HG02870 (cell line): Measurements from ENCODE around the gene SLC15A3.
A peak's percentile ranks its signal among the peaks of the same experiment; 100 is the strongest.

Source experiments
- ATAC-seq: cut with Tn5 transposase; IDR thresholded peaks from one replicate; pipeline ENCODE4 v1.9.1; 2021; ENCODE audit warnings: mild to moderate bottlenecking, moderate library complexity; ENCODE audit not compliant: unreplicated experiment

SLC15A3 gene

GRCh38 chr11:60951904-60952741 is at the start of gene SLC15A3:
Gene SLC15A3 (minus strand): TSS chr11:60952176. CDS start chr11:60951551, 625 bp downstream.
- ATAC-seq: peak; percentile 64

- ATAC-seq: no peak
Measured at GRCh38 chr11:61000426-61000825, 48.5 kb upstream of the SLC15A3 start.

- ATAC-seq: no peak
Measured at GRCh38 chr11:60996381-60997138, 44.6 kb upstream of the SLC15A3 start.

GRCh38 chr11:60995798-60996197 is 43.8 kb upstream of the SLC15A3 start:
- ATAC-seq: no peak

GRCh38 chr11:60994541-60995080 is 42.6 kb upstream of the SLC15A3 start:
- no peak for ATAC-seq

DNA sequence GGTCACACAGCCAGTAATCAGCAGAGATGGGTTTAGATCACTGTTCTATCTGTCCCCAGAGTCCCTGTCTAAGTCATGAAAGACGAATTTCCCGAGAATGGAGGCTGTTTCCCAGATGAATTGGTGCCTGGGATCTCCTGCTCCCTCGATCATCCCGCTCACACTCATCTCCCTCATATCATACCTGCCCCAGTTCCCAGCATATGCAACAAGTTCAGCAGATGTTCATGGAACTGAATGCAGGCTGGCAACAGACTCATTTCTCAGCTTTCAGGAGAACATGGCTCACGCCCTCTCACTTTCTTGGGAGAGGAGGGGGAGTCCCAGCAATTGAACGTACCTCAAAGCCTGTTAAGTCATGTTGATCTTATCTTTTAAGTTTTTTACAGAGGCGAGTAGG is 41.6 kb upstream of the SLC15A3 start:
- ATAC-seq: no peak

- no peak for ATAC-seq
Measured at GRCh38 chr11:60992842-60993409, 41.0 kb upstream of the SLC15A3 start.

GRCh38 chr11:60991457-60991856 is 39.5 kb upstream of the SLC15A3 start:
- no peak for ATAC-seq

DNA sequence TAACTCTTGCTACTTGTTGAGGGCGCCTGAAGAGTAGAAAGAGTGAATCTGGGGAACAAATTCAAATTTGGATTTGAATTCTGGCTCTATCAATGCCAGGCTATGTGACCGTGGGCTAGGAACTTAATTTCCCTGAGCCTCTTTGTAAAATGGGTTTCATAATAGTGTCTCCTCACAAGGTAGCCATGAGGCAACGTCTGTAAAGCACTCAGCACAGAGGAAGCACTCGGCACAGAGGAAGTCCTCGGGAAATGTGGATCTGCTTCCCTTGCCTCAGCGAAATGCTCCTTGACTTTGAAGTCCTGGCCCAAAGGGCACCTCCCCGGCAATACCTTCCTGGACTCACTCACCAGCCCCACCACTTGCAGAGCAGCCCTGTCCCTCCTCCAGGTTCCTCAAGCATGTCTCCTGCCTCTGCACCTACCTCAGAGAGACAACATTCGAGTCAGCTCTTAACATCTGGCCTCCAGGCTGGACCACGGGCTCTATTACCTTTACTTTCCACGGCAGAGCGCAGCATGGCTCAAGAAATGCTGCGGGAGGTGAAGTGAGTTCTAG is 37.2 kb upstream of the SLC15A3 start:
- no peak for ATAC-seq

- ATAC-seq: no peak
Measured at GRCh38 chr11:60988658-60989057, 36.7 kb upstream of the SLC15A3 start.

DNA sequence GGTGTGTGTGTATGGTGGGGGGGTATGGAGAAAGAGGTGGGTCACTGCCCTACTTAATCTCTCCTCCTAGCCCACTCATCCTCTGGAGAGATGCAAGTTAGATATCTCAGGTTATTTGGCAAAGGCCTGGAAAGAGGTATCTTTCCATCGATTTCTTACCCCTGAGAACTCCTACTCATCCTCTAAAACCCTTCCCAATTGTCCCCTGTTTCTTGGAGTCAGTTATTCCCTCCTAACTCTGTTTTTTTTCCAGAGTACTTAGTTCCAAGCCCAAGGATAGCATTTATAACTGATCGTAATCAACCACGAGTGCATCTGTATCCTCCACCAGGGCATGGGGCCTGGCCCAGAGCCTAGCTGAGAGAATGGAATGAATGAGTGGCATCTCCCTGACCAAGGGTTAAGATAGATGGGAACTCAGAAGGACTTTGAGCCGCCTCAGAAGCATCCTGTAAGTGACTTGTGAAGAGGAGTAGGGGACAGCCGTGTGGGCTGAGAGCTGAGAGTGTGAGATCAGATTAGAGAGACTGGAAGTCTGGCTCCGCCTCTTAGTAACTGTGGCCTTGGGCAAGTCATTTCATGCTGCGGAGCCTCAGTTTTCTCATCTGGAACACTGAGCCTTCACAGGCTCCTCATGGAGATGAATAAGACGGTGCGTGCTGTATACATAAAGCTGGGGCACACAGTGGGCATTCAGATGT is 35.8 kb upstream of the SLC15A3 start:
- no peak for ATAC-seq

GRCh38 chr11:60985991-60986915 is 34.3 kb upstream of the SLC15A3 start:
- ATAC-seq: no peak

DNA sequence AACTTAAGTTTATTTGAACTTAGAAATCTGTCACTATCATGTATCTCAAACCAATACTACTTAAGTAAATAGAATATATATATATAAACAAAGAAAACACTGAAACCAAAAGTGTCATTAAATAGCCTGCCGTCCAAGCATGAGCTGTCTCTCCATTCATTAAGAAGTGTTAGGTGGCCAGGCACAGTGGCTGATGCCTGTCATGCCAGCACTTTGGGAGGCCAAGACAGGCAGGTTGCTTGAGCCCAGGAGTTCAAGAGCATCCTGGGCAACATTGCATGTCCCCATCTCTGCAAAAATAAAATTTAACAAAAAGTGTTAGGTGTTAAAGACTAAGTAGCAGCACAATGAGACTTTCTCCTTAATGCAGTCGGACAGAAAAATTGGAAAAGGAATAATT is 33.5 kb upstream of the SLC15A3 start:
- ATAC-seq: no peak

DNA sequence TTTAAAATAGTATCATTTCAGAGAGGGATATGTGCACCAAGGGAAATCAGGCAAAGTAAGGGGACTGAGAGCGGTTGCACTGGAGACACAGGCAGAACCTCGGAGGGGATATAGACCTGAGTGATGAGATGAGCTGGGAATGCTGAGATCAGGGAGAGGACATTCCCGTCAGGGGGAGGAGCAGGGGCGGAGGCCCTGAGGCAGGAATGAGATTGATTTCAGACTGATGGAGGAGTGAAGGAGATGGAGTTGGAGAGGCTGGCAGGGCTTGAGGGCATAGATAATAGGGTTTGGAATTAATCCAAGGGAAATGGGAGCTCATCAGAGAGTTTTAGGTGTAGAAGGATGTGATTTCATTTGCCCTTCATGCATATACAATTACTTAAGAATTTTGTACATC is 32.7 kb upstream of the SLC15A3 start:
- no peak for ATAC-seq

DNA sequence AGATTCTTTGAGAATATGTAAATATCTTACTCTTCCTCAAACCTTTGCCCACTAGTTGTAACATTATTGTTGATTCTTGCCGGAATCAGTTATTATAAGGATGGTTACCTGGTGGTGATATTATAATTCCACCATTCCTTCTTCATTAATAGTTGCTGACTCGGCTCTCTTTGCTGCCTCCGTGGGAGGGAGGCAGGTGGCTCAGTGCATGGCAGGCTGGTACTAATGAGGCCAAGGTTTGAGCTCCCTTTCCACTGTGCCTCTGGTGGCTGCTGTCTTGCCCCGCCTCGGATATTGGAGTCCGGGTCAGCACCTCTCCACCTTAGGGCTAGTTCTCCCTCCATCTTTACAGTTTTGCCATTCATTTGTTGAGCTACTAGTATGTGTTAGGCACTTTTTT is 32.2 kb upstream of the SLC15A3 start:
- ATAC-seq: no peak

DNA sequence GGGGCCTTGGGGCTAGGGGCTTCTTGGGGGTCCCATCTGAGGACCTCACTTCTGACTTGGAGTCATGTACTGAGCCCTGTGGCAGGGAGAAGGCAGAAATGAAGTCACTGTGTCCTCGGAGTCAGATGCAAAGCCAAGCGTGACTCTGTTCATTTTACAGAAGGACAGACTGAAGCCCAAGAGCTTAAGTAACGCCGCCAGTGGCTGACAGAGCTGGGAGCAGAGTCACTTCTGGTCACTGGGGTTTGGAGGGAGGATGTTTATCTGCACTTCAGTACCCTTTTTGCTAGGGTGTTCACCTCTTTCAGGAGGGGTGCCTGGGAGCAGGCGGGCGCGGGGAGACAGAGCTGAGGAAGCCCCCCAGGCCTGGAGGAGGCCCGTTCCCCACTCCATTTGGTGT is 30.2 kb upstream of the SLC15A3 start:
- no peak for ATAC-seq

DNA sequence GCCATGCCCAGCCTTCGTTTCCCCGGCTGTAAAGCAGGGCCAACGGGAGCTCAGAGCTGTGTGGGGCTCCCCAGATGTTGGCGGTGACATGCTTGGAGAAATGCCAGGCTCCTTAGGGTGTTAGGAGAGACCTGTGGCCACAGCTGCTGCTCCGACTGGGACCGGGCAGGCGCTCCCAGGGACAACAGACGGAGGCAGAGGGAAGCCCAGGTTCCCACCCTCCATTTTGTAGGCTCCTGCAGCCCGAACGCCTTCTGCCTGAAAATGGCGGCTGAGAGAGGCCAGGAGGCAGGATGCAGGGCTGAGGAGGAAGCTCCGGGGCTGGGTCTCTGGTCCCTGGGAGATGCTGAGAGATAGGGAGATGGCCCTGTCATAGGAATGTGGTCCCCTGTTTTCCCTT is 29.5 kb upstream of the SLC15A3 start:
- no peak for ATAC-seq

- no peak for ATAC-seq
Measured at GRCh38 chr11:60978546-60979380, 26.8 kb upstream of the SLC15A3 start.

DNA sequence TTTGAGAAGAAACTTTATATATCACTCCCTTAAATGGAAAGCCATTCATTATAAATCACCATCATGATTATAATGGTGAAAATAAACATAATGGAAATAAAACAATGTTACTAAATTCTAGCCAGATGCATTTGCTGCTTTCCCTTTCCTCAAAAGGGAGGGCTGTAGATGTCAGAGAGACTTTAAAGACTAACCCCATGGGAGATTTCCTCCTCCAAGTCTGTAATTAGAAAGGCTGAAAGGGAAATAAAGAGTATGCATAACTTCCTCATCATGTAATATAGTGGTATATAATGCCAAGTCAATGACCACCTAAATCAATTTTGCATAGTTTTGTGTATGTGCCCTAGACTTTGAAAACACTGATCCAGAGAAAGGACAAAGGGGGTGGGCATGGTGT is 25.9 kb upstream of the SLC15A3 start:
- ATAC-seq: no peak
